IPS DF 4.7 (cell line): ENCODE data around the gene EMILIN2.

Experiments
- DNase-seq: peaks from one replicate; pipeline ENCODE4 v3.0.0-alpha.2; 2013; ENCODE audit warnings: low spot score; ENCODE audit errors: extremely low read depth

EMILIN2 gene

GRCh38 chr18:2897448-2898185, 50.8 kb downstream of the EMILIN2 start:
- DNase-seq = no peak

- no peak for DNase-seq
Observed at GRCh38 chr18:2898186-2898640, 51.4 kb downstream of the EMILIN2 start.

GRCh38 chr18:2900684-2901422, 54.0 kb downstream of the EMILIN2 start:
- DNase-seq = no peak

GRCh38 chr18:2901423-2901985, 54.7 kb downstream of the EMILIN2 start:
- no peak for DNase-seq

- DNase-seq = no peak
Observed at GRCh38 chr18:2902327-2902726, 55.5 kb downstream of the EMILIN2 start.

GRCh38 chr18:2903006-2903405, 56.2 kb downstream of the EMILIN2 start:
- DNase-seq = no peak

- no peak for DNase-seq
Observed at GRCh38 chr18:2905854-2906703, 59.3 kb downstream of the EMILIN2 start.

- no peak for DNase-seq
Observed at GRCh38 chr18:2906704-2907549, 60.1 kb downstream of the EMILIN2 start.

GRCh38 chr18:2907550-2908135, 60.8 kb downstream of the EMILIN2 start:
- no peak for DNase-seq

GRCh38 chr18:2908166-2908945, 61.5 kb downstream of the EMILIN2 start:
- DNase-seq = no peak

GRCh38 chr18:2908946-2909335, 62.1 kb downstream of the EMILIN2 start:
- no peak for DNase-seq

GRCh38 chr18:2909431-2910140, 62.8 kb downstream of the EMILIN2 start:
- DNase-seq = no peak

- no peak for DNase-seq
Observed at GRCh38 chr18:2910261-2910660, 63.5 kb downstream of the EMILIN2 start.

GRCh38 chr18:2910751-2911425, 64.1 kb downstream of the EMILIN2 start:
- DNase-seq = no peak

GRCh38 chr18:2911533-2911932, 64.7 kb downstream of the EMILIN2 start:
- DNase-seq = no peak

GRCh38 chr18:2912357-2913299, 65.8 kb downstream of the EMILIN2 start:
- no peak for DNase-seq

GRCh38 chr18:2913398-2914005, 66.7 kb downstream of the EMILIN2 start:
- no peak for DNase-seq
